HG02938 (cell line): ENCODE results near the gene PPP1R9A.

Experiments
- ATAC-seq: cut with Tn5 transposase; IDR thresholded peaks from one replicate; pipeline ENCODE4 v1.9.1; 2021; ENCODE audit warnings: mild to moderate bottlenecking, moderate library complexity; ENCODE audit not compliant: unreplicated experiment

The PPP1R9A gene

GRCh38 chr7:95026421-95027072 lies 119.2 kb downstream of the PPP1R9A start:
- no peak for ATAC-seq

DNA sequence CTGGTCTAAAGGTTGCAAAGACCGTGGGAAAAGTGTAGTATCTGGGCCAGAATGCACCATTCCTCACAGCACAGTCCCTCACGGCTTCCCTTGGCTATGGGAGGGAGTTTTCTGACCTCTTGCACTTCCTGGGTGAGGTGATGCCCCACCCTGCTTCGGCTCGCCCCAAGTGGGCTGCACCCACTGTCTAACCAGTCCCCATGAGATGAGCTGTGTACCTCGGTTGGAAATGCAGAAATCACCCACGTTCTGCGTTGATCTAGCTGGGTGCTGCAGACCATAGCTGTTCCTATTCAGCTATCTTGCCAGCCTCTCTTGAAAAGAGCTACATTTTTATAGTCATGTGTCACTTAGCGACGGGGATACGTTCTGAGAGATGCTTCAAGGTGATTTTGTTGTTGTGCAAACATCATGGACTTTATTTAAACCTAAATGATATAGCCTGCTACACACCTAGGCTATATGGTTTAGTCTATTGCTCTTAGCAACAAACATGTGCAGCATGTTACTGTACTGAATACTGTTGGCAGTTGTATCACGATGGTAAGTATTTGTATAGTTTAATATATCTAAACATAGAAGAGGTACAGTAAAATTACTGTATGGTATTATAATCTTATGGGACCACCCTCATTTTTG lies 120.0 kb downstream of the PPP1R9A start:
- no peak for ATAC-seq

- no peak for ATAC-seq
Observed at GRCh38 chr7:95028683-95029082, 121.3 kb downstream of the PPP1R9A start.

DNA sequence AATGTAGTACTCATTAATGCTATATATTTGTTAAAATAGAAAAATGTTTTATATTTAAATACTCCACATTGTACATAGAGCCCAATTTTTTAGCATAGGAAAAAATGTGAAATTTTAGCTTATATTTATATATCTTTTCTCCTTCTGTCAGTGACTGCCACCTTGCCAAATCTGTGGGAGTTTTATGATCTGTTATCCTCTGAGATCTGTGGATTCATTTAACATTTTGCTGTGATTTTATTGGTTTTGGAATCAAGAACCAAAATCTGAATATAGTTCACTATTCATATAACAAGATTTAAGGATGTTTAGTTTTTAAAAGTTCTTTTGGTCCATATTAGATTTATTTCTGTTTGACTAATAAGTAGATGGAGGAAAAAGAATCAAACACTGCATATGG lies 127.9 kb downstream of the PPP1R9A start:
- ATAC-seq = no peak

DNA sequence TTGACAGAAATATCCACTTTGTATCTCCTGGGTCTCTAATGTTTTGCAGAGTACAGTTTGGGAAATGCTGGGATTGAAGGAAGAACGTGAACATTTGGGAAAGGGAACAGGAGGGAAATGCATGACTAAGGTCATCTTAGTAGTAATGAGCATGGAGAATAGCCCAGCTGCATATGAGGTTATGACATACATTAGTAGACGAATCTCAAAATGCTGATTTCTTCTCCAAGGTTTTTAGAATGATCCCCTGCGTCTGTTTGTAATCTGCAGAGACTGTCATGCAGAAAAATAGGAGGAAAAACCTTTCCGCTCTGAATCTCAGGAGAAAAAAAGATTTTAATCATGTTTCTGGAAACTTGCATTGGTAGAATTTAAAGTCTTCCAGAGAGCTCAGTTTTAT lies 133.6 kb downstream of the PPP1R9A start:
- ATAC-seq = no peak

DNA sequence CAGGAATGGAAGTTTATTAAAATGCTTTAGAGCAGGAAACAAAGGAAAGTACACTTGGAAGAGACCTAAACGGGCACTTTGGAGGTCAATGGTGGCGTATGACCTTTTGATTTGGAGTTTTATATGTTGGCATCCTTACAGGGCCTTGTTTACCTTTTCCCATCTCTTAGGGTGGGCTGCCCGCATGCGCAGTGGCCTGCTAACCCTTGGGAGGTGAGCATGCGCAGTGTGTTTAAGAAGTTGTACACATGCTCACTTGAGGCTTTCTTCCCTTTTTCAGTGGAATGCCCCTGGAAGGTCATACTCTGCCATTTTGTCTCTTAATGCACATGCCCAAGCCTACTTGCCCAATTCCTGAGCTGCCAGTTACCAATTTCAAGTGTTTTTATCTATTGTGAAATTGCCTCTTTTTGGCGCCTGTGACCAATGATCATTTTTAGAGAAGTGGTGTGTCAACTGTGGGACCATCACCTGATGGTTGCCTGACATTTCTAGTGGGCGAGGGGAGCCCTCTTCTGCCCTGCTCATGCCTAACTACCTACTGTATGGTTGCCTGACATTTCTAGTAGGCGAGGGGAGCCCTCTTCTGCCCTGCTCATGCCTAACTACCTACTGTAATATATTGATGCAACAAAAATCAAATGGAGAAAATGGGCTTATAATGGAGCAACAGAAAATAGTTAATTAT lies 138.0 kb downstream of the PPP1R9A start:
- ATAC-seq = no peak

GRCh38 chr7:95046494-95047240 lies 139.3 kb downstream of the PPP1R9A start:
- ATAC-seq = no peak

DNA sequence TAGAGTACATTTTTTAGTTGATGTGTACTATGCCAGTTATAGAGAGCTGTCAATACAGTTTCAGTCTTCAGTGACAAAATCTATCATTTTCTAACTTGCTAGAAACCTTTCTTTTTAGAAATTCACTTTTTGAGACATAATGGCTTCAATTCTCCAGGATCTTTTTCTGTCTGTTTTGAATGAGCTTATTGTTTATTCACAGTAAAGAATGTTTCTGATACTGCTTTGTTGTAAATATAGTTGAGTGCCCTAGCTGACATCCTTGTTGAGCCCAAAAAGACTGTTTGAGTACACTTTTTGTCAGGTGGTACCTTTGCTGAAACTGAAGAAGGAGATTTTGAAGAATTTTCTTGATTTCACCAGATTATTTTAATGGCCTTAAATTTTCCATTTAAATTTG lies 139.9 kb downstream of the PPP1R9A start:
- no peak for ATAC-seq

DNA sequence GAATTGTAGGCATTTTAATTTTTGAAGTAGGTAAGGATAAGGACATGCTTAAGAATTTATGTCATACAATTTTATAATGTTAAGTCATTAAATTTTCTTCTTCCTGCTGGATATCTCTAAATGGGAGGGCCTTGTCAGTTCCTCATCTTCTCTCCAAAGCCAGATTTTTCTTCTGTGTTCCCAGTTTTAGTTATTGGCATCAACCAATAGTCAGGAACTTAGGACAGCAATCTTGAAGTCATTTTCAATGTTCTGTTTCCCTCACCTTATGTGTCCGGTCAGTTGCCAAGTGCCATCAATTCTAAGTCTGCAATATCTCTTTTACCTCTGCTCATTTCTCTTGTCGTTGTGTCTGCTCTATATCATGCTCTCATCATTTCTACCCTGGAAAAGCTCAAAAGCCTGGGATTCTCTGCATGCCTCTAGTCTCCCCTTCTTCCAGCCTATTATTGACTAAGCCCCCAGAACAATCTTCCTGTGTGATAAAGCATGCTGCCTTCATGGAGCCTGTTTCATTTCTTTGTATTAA lies 145.2 kb downstream of the PPP1R9A start:
- no peak for ATAC-seq

- ATAC-seq = no peak
Observed at GRCh38 chr7:95054386-95054785, 147.0 kb downstream of the PPP1R9A start.

GRCh38 chr7:95055295-95055694 lies 147.9 kb downstream of the PPP1R9A start:
- no peak for ATAC-seq

GRCh38 chr7:95056107-95056739 lies 148.8 kb downstream of the PPP1R9A start:
- no peak for ATAC-seq

DNA sequence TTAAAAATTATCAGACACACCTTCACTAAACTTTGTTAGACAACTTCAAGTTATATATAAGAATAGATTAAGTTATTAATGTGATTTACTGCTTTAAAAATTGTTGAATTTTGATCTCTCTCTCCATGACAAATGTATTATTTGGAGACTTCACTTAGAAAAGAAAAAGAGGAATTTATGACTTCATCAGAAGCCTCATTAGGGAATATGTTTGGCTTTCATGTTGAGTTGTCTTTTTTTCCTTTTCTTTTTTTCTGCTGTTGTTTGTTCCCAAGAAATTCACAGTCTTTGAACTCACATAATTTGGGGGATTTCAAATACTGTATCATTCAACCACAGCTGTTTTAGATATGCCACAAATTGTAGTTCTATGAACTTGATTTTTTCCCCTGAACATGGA lies 149.5 kb downstream of the PPP1R9A start:
- no peak for ATAC-seq

GRCh38 chr7:95059842-95060313 lies 152.5 kb downstream of the PPP1R9A start:
- no peak for ATAC-seq

DNA sequence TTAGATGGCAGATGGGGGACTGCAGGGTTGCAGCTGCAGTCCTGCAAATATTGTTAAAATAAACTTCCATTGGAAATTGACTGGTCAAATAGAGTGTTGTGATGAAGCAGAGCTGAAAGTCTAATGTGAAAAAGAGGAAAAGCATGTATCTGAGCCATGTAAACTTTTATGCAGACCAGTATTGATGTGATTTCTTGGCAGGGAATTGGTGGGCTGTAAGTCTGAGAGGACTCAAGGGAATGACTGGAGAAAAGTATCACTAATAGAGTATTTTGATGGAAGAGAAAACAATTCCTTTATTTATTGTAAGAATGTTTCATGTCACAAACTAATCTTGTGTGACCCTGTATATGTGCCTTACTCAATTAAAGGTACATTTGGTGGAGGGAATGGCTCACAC lies 155.5 kb downstream of the PPP1R9A start:
- ATAC-seq = no peak

DNA sequence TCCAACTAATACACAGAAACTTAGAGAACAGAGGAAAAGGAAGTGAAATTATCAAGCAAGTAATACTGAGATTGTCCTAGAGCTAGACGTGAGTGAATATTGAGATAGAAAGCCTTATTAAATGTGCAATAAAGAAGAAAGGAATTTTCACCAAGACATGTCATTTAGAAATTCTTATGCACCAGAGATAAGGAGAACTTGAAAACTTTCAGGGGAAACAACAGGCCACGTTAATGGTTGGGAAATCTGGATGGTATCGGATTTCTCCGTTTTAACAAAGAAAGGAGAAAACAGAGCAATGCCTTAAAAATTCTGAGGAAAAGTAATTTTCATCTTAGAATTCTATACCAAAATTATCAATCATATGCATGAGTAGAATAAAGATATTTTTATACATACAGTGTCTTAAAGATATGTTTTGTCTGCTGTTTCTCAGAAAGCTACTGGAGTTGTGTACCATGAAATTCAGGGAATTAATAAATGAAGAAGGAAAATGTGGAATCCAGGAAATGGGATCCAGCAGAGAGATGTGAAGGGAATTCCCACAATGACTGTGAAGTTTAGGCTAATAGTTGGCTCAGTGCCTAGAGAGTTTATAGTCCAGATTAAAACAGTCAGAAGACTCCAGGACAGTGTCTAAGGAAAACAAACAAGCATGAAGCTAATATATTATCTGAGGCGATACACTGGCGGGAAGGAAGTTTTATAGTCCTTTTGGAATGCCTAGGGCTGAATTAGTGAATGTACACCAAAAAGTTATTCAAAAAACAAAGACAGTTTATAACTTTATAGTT lies 159.5 kb downstream of the PPP1R9A start:
- ATAC-seq = no peak

DNA sequence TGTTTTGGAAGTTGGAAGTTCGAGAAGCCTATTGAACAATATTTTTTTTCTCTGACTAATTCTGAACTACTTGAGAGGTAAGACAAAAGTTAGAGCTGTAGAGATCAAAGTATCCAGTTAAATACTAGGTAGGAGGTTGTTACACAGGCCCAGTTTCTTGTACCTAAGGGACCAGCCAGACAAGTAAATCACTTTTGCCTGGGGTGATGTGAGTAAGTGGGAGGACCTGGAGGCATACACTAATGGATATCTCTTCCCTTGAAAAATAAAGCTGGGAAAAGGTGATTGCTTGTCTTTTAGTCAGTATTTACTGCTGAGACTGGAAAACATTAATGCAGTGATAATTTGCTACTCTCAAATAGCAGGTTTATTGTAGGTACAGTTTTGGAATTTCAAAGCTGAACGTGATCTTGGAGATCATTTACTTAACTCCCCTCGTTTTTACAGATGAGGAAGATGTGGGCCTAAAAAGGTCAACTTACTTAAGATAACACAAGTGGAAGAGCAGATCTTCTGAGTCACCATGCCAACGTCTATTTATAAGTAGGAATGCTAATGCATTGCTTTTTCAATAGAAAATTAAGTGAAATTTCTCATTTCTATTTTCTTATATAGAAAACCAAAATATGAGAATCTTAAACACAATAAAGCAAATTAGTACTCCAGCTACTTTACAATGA lies 181.3 kb downstream of the PPP1R9A start:
- ATAC-seq = no peak

- no peak for ATAC-seq
Observed at GRCh38 chr7:95089414-95090315, 182.3 kb downstream of the PPP1R9A start.
